Measurements from ENCODE around the gene NFKB1.

NFKB1 gene

DNA sequence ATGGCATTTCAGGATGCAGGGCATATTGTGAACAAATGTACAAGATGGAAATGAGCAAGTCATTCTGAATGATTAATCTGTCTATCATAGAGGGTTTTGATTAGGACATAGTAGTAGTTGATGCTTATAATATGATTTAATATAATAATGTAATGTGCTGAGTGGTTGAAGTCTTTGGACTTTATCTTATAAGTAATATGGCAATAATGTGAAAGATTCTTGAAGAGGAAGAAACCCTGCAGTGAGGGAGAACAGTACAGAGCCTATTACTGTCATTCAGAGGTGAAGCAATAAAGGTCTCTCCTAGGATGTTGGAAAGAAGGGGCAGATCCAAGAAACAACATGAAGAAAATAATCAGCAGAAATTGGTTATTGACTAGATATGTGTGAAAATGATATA, 16.6 kb downstream of the NFKB1 start:
- no peak for DNase-seq (ENCODE audit: low read depth, low spot score)
- H3K4me3 ChIP-seq (ENCODE audit: low read depth, low read length): no peak overlapping the region
- in situ Hi-C loops (cut with HindIII; ENCODE audit: low sequenced_read_pairs): no loop called here
- TF ChIP-seq, protein P1, sequence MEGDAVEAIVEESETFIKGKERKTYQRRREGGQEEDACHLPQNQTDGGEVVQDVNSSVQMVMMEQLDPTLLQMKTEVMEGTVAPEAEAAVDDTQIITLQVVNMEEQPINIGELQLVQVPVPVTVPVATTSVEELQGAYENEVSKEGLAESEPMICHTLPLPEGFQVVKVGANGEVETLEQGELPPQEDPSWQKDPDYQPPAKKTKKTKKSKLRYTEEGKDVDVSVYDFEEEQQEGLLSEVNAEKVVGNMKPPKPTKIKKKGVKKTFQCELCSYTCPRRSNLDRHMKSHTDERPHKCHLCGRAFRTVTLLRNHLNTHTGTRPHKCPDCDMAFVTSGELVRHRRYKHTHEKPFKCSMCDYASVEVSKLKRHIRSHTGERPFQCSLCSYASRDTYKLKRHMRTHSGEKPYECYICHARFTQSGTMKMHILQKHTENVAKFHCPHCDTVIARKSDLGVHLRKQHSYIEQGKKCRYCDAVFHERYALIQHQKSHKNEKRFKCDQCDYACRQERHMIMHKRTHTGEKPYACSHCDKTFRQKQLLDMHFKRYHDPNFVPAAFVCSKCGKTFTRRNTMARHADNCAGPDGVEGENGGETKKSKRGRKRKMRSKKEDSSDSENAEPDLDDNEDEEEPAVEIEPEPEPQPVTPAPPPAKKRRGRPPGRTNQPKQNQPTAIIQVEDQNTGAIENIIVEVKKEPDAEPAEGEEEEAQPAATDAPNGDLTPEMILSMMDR (IDR thresholded peaks at IDR 0.05; ENCODE audit: low read depth, low read length): no peak

DNA sequence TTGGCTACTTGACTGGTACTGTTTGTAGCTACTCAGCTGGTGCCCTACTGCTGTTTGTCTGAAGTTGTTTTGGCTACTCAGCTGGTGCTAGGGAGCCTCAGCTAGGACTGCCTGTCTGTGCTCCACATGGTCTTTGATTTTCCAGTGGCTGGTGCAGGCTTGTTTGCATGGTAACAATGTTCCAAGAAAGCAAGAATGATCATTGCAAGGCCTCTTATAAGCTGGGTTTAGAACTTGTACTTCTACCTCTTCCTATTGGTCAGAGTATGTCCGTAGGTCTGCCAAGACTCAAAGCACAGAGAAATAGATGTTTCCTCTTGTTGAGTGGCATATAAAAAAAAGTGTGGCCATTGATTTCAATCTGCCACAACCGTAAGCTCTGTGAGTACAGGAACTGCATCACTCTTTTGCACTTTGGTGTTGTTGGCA, 17.6 kb downstream of the NFKB1 start:
- peak; percentile 22 for DNase-seq (ENCODE audit: low read depth, low spot score)
- no peak overlapping the region for H3K4me3 ChIP-seq (ENCODE audit: low read depth, low read length)
- in situ Hi-C loops (cut with HindIII; ENCODE audit: low sequenced_read_pairs): no loop called here
- TF ChIP-seq, protein P1 (IDR thresholded peaks at IDR 0.05; ENCODE audit: low read depth, low read length): no peak

DNA sequence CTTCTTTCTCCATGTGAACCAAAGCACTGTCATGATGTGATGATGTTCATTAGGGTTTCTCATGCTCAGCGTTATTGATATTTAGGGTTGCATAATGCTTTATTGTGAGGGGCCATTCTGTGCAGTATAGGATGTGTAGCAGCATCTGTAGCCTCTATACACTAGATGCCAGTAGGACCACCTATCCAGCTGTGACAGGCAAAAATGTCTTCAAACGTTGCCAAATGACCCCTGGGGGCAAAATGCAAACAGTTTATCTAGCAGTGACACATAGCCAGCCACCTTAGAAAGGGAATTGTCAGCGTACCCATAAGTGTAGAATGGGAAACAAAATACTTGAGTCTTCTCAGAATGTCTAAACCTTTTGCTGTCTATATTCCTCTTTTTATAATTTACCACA, 18.8 kb downstream of the NFKB1 start:
- no peak overlapping the region for H3K4me3 ChIP-seq (ENCODE audit: low read depth, low read length)
- TF ChIP-seq, protein P1 (IDR thresholded peaks at IDR 0.05; ENCODE audit: low read depth, low read length): no peak
- no peak for DNase-seq (ENCODE audit: low read depth, low spot score)
- in situ Hi-C loops (cut with HindIII; ENCODE audit: low sequenced_read_pairs): no loop called here

DNA sequence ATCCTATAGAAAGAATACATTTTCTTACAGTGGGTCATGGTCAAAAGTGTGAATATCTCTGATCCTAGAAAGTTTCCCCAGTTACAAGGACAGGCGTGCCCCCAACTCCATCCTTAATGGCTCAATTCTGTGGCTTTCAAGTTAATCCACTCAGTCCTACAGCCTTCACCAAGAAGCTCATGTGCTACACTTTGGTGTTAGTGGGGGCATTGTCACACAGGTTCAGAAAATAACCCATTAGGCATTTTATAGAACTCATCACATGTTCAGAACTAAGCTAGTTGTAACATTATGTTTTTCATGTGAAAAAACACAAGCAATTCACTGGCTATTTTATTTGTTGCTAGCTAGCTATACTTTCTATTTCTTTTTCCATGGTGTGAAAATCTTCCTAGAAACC, 20.4 kb downstream of the NFKB1 start:
- in situ Hi-C loops (cut with HindIII; ENCODE audit: low sequenced_read_pairs): no loop called here
- H3K4me3 ChIP-seq (ENCODE audit: low read depth, low read length): no peak overlapping the region
- TF ChIP-seq, protein P1 (IDR thresholded peaks at IDR 0.05; ENCODE audit: low read depth, low read length): no peak
- DNase-seq (ENCODE audit: low read depth, low spot score): no peak

DNA sequence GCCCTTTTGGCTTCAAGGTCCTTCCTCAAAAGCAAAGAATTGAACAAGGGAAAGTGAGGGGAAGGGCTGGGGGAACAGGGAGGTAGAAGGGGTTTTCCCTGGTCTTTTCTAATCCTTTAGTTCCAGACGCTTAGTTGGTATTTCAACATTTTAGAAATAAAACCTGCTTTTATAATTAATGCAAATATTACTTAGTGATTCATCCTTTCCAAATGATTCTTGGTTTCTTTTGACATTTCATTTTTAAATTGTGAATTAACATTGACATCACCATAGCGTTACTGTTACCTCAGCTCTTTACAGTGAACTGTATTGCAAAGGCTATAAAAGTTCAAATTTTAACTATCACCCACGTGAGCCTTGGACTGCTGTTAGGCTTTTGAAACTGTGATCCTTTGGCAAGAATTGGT, 20.9 kb downstream of the NFKB1 start:
- TF ChIP-seq, protein P1 (IDR thresholded peaks at IDR 0.05; ENCODE audit: low read depth, low read length): no peak
- in situ Hi-C loops (cut with HindIII; ENCODE audit: low sequenced_read_pairs): no loop called here
- DNase-seq (ENCODE audit: low read depth, low spot score): no peak
- H3K4me3 ChIP-seq (ENCODE audit: low read depth, low read length): no peak overlapping the region

DNA sequence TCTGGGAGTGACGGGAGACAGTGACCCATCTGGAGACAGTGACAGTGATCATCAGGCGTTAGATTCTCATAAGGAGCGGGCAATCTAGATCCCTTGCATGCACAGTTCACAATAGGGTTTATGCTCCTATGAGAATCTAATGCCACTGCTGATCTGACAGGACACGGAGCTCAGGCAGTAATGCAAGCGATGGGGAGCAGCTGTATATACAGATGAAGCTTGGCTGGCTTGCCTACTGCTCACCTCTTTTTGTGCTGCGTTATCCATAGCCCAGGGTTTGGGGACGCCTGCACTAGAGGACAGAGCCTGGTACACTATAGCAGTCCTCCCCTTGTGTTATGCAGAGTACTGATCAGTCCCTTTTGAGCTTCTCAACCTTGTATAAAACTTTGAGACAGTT, 23.5 kb downstream of the NFKB1 start:
- TF ChIP-seq, protein P1 (IDR thresholded peaks at IDR 0.05; ENCODE audit: low read depth, low read length): no peak
- in situ Hi-C loops (cut with HindIII; ENCODE audit: low sequenced_read_pairs): no loop called here
- H3K4me3 ChIP-seq (ENCODE audit: low read depth, low read length): no peak overlapping the region
- no peak for DNase-seq (ENCODE audit: low read depth, low spot score)

DNA sequence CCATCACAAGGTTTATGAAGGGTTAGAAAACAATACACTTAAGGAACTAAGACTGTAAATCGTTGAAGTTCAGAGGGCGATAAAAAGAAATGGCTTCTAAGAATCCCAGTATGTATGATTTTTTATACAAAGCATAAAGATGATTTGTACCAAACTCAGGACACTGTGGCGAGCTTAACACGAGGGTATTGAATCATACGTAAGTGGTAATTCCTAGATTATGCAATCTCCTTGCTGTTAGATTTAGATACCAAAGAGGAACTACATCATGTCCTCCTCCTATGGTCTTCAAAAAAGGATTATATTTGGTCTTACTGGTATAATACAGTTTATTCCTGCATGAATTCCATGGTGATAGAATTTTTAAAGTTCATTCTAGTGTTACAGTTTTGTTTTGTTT, 23.9 kb downstream of the NFKB1 start:
- TF ChIP-seq, protein P1 (IDR thresholded peaks at IDR 0.05; ENCODE audit: low read depth, low read length): no peak
- no peak for DNase-seq (ENCODE audit: low read depth, low spot score)
- in situ Hi-C loops (cut with HindIII; ENCODE audit: low sequenced_read_pairs): no loop called here
- H3K4me3 ChIP-seq (ENCODE audit: low read depth, low read length): no peak overlapping the region
